ENCODE measurements around the gene TPRG1.

- TF ChIP-seq CTCF (IDR thresholded peaks at IDR 0.05) = no peak
- no peak for TF ChIP-seq POLR2A (IDR thresholded peaks at IDR 0.05)
Measured at GRCh38 chr3:189258261-189258660, 86.5 kb downstream of the TPRG1 start.

Measured in Peyer's patch (tissue), 4 donors.